Effector memory CD4-positive, alpha-beta T cell (primary cell): Measurements from ENCODE around the gene MFAP2.

Experiments
- DNase-seq, 3 donors: peaks; one replicate each; pipeline ENCODE4 v3.0.0-alpha.2; 2020
- H3K27ac ChIP-seq: 2 replicates; pipeline ENCODE4 v1.7.0; 2013; ENCODE audit warnings: mild to moderate bottlenecking, low read length, moderate library complexity; ENCODE audit not compliant: insufficient read depth, poor library complexity, severe bottlenecking
- H3K27me3 ChIP-seq: replicated peaks from 2 replicates; pipeline ENCODE4 v1.7.0; 2013; ENCODE audit warnings: mild to moderate bottlenecking, low read length; ENCODE audit not compliant: insufficient read depth, control insufficient read depth, poor library complexity, severe bottlenecking
- H3K36me3 ChIP-seq: 2 replicates; pipeline ENCODE4 v1.7.0; 2013; ENCODE audit warnings: mild to moderate bottlenecking, low read length, moderate library complexity; ENCODE audit not compliant: control insufficient read depth, insufficient read depth
- H3K4me1 ChIP-seq: 2 replicates; pipeline ENCODE4 v1.7.0; 2013; ENCODE audit warnings: low read length, mild to moderate bottlenecking; ENCODE audit not compliant: control insufficient read depth, insufficient read depth, poor library complexity, severe bottlenecking
- H3K4me3 ChIP-seq: 2 replicates; pipeline ENCODE4 v1.7.0; 2013; ENCODE audit warnings: low read length, low read depth, mild to moderate bottlenecking; ENCODE audit not compliant: insufficient read depth, poor library complexity, severe bottlenecking
- H3K9me3 ChIP-seq: 2 replicates; pipeline ENCODE4 v1.7.0; 2013; ENCODE audit warnings: mild to moderate bottlenecking, low read length, moderate library complexity; ENCODE audit not compliant: control insufficient read depth

The MFAP2 gene

DNA sequence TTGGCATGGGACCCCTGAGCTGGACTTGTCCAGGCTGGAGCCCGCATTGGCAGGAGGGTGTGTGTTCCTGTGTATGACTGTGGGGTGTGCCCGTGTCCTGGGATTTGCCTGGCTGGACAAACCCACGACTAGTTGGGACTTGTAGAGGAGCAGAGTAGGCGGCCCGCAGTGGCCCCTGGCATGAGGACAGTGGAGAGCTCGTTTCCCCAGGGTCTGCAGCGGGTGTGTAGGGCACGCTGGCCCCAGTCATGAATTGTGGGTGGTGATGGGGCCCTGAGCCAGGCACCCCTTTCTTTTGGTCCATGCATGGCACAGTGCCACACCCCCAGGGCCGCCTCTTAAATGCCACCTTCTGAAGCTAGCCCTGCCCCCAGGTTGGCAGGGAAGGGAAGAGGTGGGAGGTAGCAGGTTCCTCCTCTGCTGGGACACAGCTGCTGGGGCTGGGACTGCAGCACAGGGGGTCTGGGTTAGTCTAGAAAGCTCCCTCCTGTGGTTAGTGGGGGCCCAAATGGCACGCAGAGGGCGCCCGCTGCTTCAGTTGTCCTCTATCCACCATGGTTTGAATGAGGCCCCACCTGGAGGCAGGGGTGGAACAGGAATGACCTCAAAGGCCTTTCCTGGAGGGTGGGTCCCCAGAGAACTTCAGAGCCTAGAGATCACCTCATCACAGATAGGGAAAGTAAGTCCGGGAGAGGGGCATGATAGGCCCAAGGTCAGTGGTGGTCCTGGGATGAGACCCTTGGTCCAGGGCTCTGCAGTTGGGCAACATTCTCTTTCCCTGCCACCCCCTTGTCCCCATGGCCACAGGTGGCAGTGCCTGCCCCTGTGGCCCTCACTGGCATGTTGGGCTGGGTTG lies 54.6 kb downstream of the MFAP2 start:
- Histone ChIP-seq H3K27me3 (no peaks in the 10 kb centered on the region), H3K4me1 (peaks cover 13% of the 10 kb centered on the region)

GRCh38 chr1:16924919-16925477 lies 55.4 kb downstream of the MFAP2 start:
- H3K4me3 ChIP-seq, result no peak overlapping the region
- H3K27ac ChIP-seq, result no peak overlapping the region

More for the DNA sequence above, 54.6 kb downstream of the MFAP2 start:
- H3K36me3 ChIP-seq, result no peaks in the 10 kb centered on the region
- no peak for DNase-seq
- no peak overlapping the region for H3K27ac ChIP-seq
- H3K9me3 ChIP-seq, result no peaks in the 10 kb centered on the region
- no peak overlapping the region for H3K4me3 ChIP-seq

More at GRCh38 chr1:16924919-16925477, 55.4 kb downstream of the MFAP2 start:
- H3K4me1 ChIP-seq, result peaks cover 13% of the 10 kb centered on the region
- no peaks in the 10 kb centered on the region for H3K9me3 ChIP-seq
- no peaks in the 10 kb centered on the region for H3K36me3 ChIP-seq
- no peak for DNase-seq
- no peaks in the 10 kb centered on the region for H3K27me3 ChIP-seq
